K562 (cell line): Measurements from ENCODE around the gene IGSF21. TPM values are rescaled to one million over a fixed set of nuclear protein-coding genes. Genes with fewer than 3 reads are reported as not detected.

Experiments used
- ATAC-seq: fragments of 200-7000 bp; cut with Tn5 transposase; 3 replicates; pipeline ENCODE4 v1.9.1; 2020; ENCODE audit warnings: moderate library complexity
- BruUV-seq: library from RNA; stranded (reverse); fragments of 400-500 nt; replicated peaks from 2 replicates; lab custom pipeline; 2021; lab: Mats Ljungman, UMichigan
- CTCF ChIA-PET: fragments of 300-600 bp; formaldehyde crosslinking; extraction: SDS; loops from one replicate; lab custom pipeline; 2021; ENCODE audit warnings: low intra/inter-chr PET ratio; lab: Yijun Ruan, JAX
- POLR2A ChIA-PET: fragments of 300-600, 350-650 bp; sonication (Branson Sonifier 250); formaldehyde crosslinking; extraction: SDS; loops from one replicate; lab custom pipeline; 2021; ENCODE audit warnings: antibody characterized with exemption, inconsistent platforms; lab: Yijun Ruan, JAX
- DNase-seq, 4 experiments: peaks; one replicate each; pipeline versions ENCODE4 v3.0.0 to v3.0.0-alpha.2; 2011 to 2018; ENCODE audit warnings: low spot score in 3 of 4, mixed read lengths in 3 of 4; ENCODE audit errors: extremely low read depth in 1 of 4
- FAIRE-seq: peaks from 2 replicates; lab custom pipeline; 2011; peaks lifted over from hg19 to GRCh38; lab: Jason Lieb, UNC
- H2AFZ ChIP-seq: 2 replicates; pipeline ENCODE4 v1.6.0; 2011; ENCODE audit warnings: low read depth, low read length, control low read depth, inconsistent platforms
- H3K27ac ChIP-seq: fragments of 200-600 bp; 3 replicates; pipeline ENCODE4 v1.8.0; 2011; ENCODE audit warnings: low read depth, mild to moderate bottlenecking, control low read depth, inconsistent platforms, low read length, moderate library complexity, mixed read lengths; ENCODE audit errors: extremely low read depth
- H3K27me3 ChIP-seq, 2 experiments: fragments of 300-600 bp in 1 of 2; 2 replicates in 1 of 2; 3 replicates in 1 of 2; pipeline versions ENCODE4 v1.6.0 to v1.8.0; 2011; ENCODE audit warnings: inconsistent platforms in 2 of 2, low read length in 2 of 2, mild to moderate bottlenecking in 1 of 2, mixed read lengths in 1 of 2, moderate library complexity in 1 of 2; ENCODE audit not compliant: control insufficient read depth in 2 of 2, insufficient read depth in 2 of 2
- H3K36me3 ChIP-seq: fragments of 300-600 bp; 3 replicates; pipeline ENCODE4 v1.8.0; 2011; ENCODE audit warnings: mild to moderate bottlenecking, low read length, inconsistent platforms; ENCODE audit not compliant: control insufficient read depth, insufficient read depth
- H3K4me1 ChIP-seq, 2 experiments: fragments of 200-600 bp in 1 of 2; replicated peaks in 1 of 2; 2 replicates in 1 of 2; 3 replicates in 1 of 2; pipeline versions ENCODE4 v1.5.1 to v1.8.0; 2011; ENCODE audit warnings: inconsistent platforms in 2 of 2, low read length in 2 of 2, mild to moderate bottlenecking in 1 of 2, mixed read lengths in 1 of 2, moderate library complexity in 1 of 2; ENCODE audit not compliant: control insufficient read depth in 2 of 2, insufficient read depth in 2 of 2
- H3K4me2 ChIP-seq: 2 replicates; pipeline ENCODE4 v1.6.1; 2011; ENCODE audit warnings: low read length, control low read depth, inconsistent platforms, mixed read lengths; ENCODE audit not compliant: insufficient read depth
- H3K4me3 ChIP-seq: fragments of 200-600 bp; sonication (generic), shearing (Covaris generic); 2 replicates; pipeline ENCODE4 v1.5.1; 2016; ENCODE audit warnings: control low read depth, inconsistent platforms
- H3K79me2 ChIP-seq: fragments of 200-600 bp; 3 replicates; pipeline ENCODE4 v1.8.0; 2011; ENCODE audit warnings: low read length, inconsistent platforms; ENCODE audit not compliant: control insufficient read depth, insufficient read depth
- H3K9ac ChIP-seq, 2 experiments: 2 replicates each; pipeline versions ENCODE4 v1.6.0 to v1.6.1; 2011; ENCODE audit warnings: low read depth in 2 of 2, low read length in 2 of 2, control low read depth in 1 of 2, inconsistent platforms in 1 of 2, mild to moderate bottlenecking in 1 of 2, mixed read lengths in 1 of 2; ENCODE audit not compliant: insufficient read depth in 1 of 2
- H3K9me1 ChIP-seq: one replicate; pipeline ENCODE4 v1.6.0; 2011; ENCODE audit warnings: inconsistent platforms, mild to moderate bottlenecking, low read length, moderate library complexity; ENCODE audit not compliant: control insufficient read depth, insufficient read depth
- H3K9me3 ChIP-seq: replicated peaks from 2 replicates; pipeline ENCODE4 v1.5.1; 2011; ENCODE audit warnings: low read depth, low read length, inconsistent platforms; ENCODE audit not compliant: control insufficient read depth, insufficient read depth
- H4K20me1 ChIP-seq: replicated peaks from 2 replicates; pipeline ENCODE4 v1.6.1; 2011; ENCODE audit warnings: low read length, inconsistent platforms, mixed read lengths; ENCODE audit not compliant: control insufficient read depth, insufficient read depth
- CBFA2T2 ChIP-seq: fragments of 450-650 bp; conservative IDR thresholded peaks from 2 replicates; pipeline ENCODE4 v1.6.1; 2017; ENCODE audit warnings: mild to moderate bottlenecking
- CTBP1 ChIP-seq: fragments of 450-650 bp; IDR thresholded peaks from 2 replicates; pipeline ENCODE4 v1.6.1; 2016; ENCODE audit warnings: borderline replicate concordance
- HMGXB4 ChIP-seq: sonication (generic); formaldehyde crosslinking; IDR thresholded peaks from 2 replicates; pipeline ENCODE4 v1.8.1; 2023; ENCODE audit warnings: mild to moderate bottlenecking, missing genetic modification reagents
- MAFF ChIP-seq: IDR thresholded peaks from 2 replicates; pipeline ENCODE4 v1.6.1; 2012; ENCODE audit warnings: low read length, improper control_type of control experiment
- RHOXF2B ChIP-seq: fragments of 250-450 bp; sonication (Bioruptor Pico); conservative IDR thresholded peaks from 2 replicates; pipeline ENCODE4 v1.5.1; 2021
- SNIP1 ChIP-seq: fragments of 450-650 bp; IDR thresholded peaks from 2 replicates; pipeline ENCODE4 v1.7.1; 2017; ENCODE audit warnings: low read depth, mild to moderate bottlenecking
- SOX6 ChIP-seq: fragments of 450-650 bp; IDR thresholded peaks from 2 replicates; pipeline ENCODE4 v1.6.1; 2014; ENCODE audit warnings: mild to moderate bottlenecking
- STAT6 ChIP-seq: sonication (generic); formaldehyde crosslinking; IDR thresholded peaks from 2 replicates; pipeline ENCODE4 v1.8.1; 2023; ENCODE audit warnings: mild to moderate bottlenecking, missing genetic modification reagents
- TCF7 ChIP-seq: sonication (generic); IDR thresholded peaks from 2 replicates; pipeline ENCODE4 v1.6.1; 2016; ENCODE audit warnings: antibody characterized with exemption, borderline replicate concordance
- ZNF347 ChIP-seq: fragments of 450-650 bp; formaldehyde crosslinking; IDR thresholded peaks from 2 replicates; pipeline ENCODE4 v1.4.0; 2020; ENCODE audit warnings: low read depth, mild to moderate bottlenecking, moderate library complexity
- ZNF512 ChIP-seq: IDR thresholded peaks from 2 replicates; pipeline ENCODE4 v1.6.1; 2016; ENCODE audit warnings: missing genetic modification characterization, missing compliant biosample characterization
- ZNF551 ChIP-seq: fragments of 250-450 bp; sonication (Bioruptor Pico); IDR thresholded peaks from 2 replicates; pipeline ENCODE4 v1.5.0; 2021; ENCODE audit warnings: mild to moderate bottlenecking, moderate library complexity
- ZZZ3 ChIP-seq: fragments of 450-650 bp; IDR thresholded peaks from 2 replicates; pipeline ENCODE4 v1.6.1; 2016; ENCODE audit warnings: antibody characterized with exemption, mild to moderate bottlenecking, moderate library complexity
- WGBS: fragments of 100-300 bp; shearing (Covaris generic); methylation state at CpG from one replicate; pipeline ENCODE4 v1.1.6; 2016; ENCODE audit warnings: low coverage, mixed read lengths; ENCODE audit not compliant: insufficient coverage; ENCODE audit errors: missing lambda C conversion rate; 5-methylcytosine and 5-hydroxymethylcytosine counted together
- in situ Hi-C: fragments of 300-500 bp; cut with MboI; formaldehyde crosslinking; loops from 4 replicates; pipeline ENCODE4 v1.15.0; 2018; ENCODE audit warnings: inconsistent platforms, mixed read lengths
- intact Hi-C: fragments of 100-400 bp; cut with micrococcal nuclease; formaldehyde crosslinking; loops from 2 replicates; pipeline ENCODE4 v1.14.2; 2022
- polyA plus RNA-seq, 8 experiments: library from polyadenylated mRNA; depleted of rRNA in 4 of 8; stranded (reverse) in 5 of 8; unstranded in 3 of 8; fragments of >200 nt; fragmentation: Nextera tagmentation in 2 of 8; fragmentation: Illumina TruSeq in 1 of 8; extraction: Ambion mirVana in 2 of 8; extraction: Trizol in 1 of 8; gene quantifications; 2 replicates each; pipeline versions ENCODE4 v1.2.1 to v1.2.3, GENCODE V29; 2011 to 2014; ENCODE audit warnings: inconsistent platforms in 1 of 8, missing spikeins in 1 of 8
- total RNA-seq, 7 experiments: library from RNA; depleted of rRNA in 6 of 7; stranded (reverse); fragments of >200 nt in 6 of 7; fragmentation: Illumina TruSeq in 2 of 7; extraction: Trizol in 2 of 7; gene quantifications; 2 replicates each; pipeline versions ENCODE4 v1.2.1 to v1.2.3, GENCODE V29; 2011 to 2021; ENCODE audit warnings: low replicate concordance in 1 of 7

IGSF21 gene
- total and polyA plus RNA-seq, 9 of the 15 experiments (the other 6 are each of a cell fraction or from before 2014, with no cell fraction given) = not detected

- TF ChIP-seq HMGXB4 (CRISPR knock-in tag) = no peak
- TF ChIP-seq, all 486 proteins: peak for 0
These were observed 27.5 kb upstream of the IGSF21 start (continued) for GRCh38 chr1:18079941-18080735.

GRCh38 chr1:18085387-18086074 lies 22.1 kb upstream of the IGSF21 start:
- CTCF ChIA-PET = no interaction called here

More at GRCh38 chr1:18085387-18086074, 22.1 kb upstream of the IGSF21 start:
- H3K4me1 ChIP-seq = no peaks in the 10 kb centered on the region
- DNase-seq (no peak), FAIRE-seq (no peak), ATAC-seq (no peak)
- H3K79me2 ChIP-seq = no peaks in the 10 kb centered on the region
- WGBS = 0% methylated on average over 5 of the region's 5 CpGs
- TF ChIP-seq ZNF512 (tag) (no peak), ZNF347 (CRISPR knock-in tag) (no peak), MAFF (no peak), STAT6 (CRISPR knock-in tag) (no peak), SOX6 (no peak), ZNF551 (CRISPR knock-in tag) (no peak), ZZZ3 (no peak), SNIP1 (no peak), RHOXF2B (CRISPR knock-in tag) (no peak), TCF7 (no peak), CTBP1 (no peak), CBFA2T2 (no peak)
- H3K27me3 ChIP-seq = no peaks in the 10 kb centered on the region
- no peak overlapping the region for H3K4me2 ChIP-seq
- intact Hi-C loops (no loop called here), in situ Hi-C loops (no loop called here)
- H3K9me3 ChIP-seq = no peaks in the 10 kb centered on the region
- POLR2A ChIA-PET = interaction anchor here (0.7 to 0.9 kb wide), 2 partner anchors 61 to 152 kb away, joined by 3 read pairs; no protein-coding TSS in a partner anchor
- H3K27ac ChIP-seq = no peak overlapping the region
- H2AFZ ChIP-seq = no peak overlapping the region
- H3K9me1 ChIP-seq = no peaks in the 10 kb centered on the region
- no peak overlapping the region for H3K4me3 ChIP-seq
- no TSS peak for BruUV-seq
- no peaks in the 10 kb centered on the region for H4K20me1 ChIP-seq
- H3K36me3 ChIP-seq = no peaks in the 10 kb centered on the region
- H3K9ac ChIP-seq = no peak overlapping the region
